ENCODE measurements around the gene PARD3B.

PARD3B gene

GRCh38 chr2:204947405-204947804 is 402.1 kb downstream of the PARD3B start:
- no peak for DNase-seq (ENCODE audit: low read depth, low spot score)

DNA sequence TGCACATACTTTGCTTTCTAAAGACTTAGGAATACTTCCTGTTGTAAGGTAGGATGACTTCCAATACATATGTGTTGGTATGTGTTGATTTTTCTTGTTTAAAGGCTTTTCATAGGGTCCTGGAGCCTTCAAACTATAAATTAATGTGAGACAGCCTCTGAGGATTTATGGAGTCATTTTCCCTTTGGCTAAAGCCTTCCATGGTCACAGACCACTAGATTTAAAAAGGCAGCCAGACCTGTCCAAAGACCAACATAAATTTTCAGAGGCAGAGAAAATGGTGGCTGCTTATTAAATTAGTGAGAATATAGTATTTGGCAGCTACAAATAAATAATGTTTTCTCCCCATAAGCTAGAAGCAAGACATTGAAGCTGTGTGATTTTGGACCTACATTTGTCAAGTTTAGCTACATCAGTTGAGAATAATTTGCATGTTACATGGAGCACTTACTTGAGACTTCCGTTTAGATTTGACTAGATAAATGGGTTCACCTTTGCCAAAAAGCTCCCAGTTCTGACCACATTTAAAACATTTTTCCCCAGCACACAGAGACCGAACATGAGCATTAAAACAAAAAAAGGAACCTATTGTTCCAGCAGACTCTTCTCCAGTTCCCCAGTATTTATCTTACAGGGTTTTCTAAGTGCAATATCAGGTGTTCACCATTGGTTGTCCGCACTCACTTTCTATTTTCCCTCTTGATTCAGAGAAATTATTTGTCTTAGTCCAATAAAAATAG is 402.9 kb downstream of the PARD3B start:
- no peak for DNase-seq (ENCODE audit: low read depth, low spot score)

GRCh38 chr2:204948822-204949221 is 403.5 kb downstream of the PARD3B start:
- no peak for DNase-seq (ENCODE audit: low read depth, low spot score)

DNA sequence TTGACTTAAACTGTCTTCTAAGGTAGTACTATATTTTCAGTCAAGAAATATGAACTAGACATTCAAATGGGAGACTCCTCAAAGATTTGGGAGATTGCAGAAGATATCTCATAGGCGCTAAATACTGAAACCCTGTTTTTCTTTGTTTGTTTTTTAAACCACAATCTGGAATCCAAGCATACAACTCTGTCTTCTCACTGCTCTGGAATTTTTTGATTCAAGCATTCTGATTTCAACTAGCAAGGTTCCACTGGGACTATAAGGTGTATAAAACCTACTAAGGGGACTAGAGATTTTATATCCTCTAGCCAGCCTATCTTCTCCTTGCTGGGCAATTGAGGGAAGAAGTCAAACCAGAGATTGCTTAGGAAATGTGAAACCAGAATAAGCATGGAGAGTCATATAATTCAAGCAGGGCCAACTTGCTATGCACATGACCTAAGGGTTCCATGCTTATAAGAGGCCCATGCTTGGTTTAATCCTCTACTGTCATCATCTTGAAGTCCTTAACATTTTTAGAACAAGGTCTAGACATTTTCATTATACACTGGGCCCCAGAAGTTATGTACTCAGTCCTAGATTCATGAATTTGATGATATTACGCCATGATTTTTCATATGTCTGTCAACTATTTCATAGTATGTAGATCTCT is 405.5 kb downstream of the PARD3B start:
- no peak for DNase-seq (ENCODE audit: low read depth, low spot score)

DNA sequence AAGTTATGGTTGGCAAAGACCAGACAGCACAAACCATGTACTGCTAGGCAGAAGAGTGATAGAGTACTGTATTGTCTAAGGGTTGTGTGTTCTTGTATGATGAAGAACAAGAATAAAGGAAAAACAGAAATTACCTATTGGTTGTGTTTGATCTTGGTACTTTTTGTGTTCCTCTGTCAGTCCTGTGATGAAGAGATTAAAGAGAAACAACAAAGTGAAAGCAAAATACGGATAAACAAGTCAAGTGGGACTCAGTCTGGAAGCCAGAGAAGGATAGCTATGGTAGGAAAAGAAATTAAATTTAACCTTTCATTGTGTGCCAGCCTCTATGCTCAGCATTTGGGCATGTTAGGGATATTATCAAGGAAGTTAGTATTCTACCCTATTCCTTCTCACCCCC is 413.1 kb downstream of the PARD3B start:
- no peak for DNase-seq (ENCODE audit: low read depth, low spot score)

DNA sequence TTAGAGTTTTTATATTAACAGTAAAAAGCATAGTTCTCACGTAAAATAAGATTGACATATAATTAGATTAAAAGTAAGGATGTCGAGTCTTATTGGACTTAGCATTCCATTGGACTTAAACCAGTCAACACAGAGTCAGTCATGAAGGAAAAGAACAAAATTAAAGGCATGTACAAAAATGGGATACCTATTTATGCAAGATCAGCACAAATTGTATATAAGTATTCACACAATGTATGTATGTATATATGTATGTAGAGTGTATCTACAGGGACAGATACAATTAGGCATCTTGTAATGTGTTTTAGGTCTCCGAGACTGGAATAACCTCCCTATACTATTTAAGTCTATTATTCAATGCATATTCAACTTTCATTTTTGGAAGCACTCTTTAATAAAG is 419.1 kb downstream of the PARD3B start:
- DNase-seq (ENCODE audit: low read depth, low spot score), result no peak

- no peak for DNase-seq (ENCODE audit: low read depth, low spot score)
These were observed 421.0 kb downstream of the PARD3B start for GRCh38 chr2:204966245-204966644.

DNA sequence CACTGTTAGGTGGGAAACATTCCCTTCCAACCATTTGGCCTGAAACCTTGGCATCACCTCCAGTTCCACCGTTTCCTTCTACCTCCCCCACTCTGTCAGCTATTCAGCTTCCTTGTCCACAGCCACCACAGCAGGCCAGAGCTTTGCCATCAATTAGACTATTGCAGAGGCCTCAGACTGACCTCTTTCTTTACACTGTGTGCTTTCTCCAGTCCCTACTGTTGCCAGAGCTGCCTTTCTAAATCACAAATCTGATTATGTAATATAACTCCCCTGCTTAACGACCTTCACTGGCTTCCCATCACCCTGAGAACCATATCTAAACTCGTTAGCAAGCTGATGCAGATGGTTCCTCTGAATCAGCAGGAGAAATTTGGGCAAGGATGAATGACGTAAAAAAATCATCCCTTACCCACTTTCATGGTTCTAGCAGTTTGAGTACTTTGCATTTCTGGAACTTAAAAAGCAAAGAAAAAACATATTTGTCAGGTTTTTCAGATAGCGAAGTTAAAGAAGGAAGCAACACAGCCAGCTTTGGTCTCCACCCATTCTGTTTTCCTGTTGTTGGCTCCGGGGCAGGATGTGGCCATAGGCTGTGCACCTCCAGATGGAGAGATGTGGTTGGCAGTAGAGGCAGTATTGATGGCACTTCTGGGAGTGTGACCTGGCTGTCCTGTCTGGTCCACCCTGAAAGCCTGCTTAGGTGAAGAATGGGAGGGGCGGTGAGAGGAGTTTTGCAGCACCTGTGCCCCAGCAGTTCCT is 422.1 kb downstream of the PARD3B start:
- no peak for DNase-seq (ENCODE audit: low read depth, low spot score)

DNA sequence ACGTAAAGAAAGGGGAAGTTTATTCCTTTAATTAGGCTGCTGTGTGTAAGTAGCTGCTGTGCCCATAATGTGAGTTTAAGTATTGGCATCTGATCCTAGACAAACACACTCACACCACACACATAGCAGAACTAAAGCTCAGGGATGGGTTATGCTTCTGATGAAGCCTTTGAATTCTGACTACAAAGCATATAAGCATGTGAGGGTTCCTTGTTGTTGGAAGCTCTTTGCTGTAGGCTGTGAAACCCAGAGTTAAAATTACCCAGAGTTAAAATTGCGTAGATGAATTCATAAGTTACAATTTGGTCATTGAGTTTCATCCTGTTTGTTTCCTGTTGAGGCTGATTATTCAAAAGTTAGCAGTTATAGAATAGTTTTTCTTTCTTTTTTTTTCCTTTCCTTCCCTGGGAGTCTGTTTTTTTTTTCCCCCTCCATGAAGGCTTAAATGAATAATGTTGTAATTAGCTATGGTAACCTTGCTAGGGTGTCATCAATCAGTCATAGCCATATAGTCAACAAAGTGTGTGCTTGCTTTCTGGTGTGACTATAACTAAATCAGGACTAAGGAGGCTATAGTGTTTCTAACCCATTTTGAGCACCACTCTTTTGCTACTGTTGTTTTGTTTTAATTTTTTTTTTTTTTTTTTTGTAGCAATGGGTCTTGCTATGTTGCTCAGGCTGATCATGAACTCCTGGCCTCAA is 426.1 kb downstream of the PARD3B start:
- DNase-seq (ENCODE audit: low read depth, low spot score), result no peak

GRCh38 chr2:204972161-204972560 is 426.9 kb downstream of the PARD3B start:
- DNase-seq (ENCODE audit: low read depth, low spot score), result no peak

- no peak for DNase-seq (ENCODE audit: low read depth, low spot score)
These were observed 427.5 kb downstream of the PARD3B start for GRCh38 chr2:204972606-204973336.

DNA sequence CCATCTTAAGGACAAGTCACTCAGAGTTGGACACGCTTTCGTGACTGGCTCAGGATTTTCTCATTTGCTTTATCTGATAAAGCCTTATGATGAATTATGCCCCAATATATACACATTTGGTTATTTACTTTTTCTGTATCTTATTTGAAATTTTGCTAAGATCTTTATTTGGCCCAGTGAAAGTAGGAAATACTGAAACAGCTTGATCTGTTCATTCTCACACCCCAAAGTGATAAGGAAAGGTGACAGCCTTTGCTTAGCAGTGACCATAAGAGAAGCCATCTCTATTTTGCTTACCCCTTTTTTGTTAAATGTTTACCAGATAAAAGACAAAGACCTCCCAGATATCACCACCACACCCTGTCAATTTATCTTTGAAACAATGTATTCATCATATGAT is 428.3 kb downstream of the PARD3B start:
- DNase-seq (ENCODE audit: low read depth, low spot score), result no peak

GRCh38 chr2:204974487-204974886 is 429.2 kb downstream of the PARD3B start:
- DNase-seq (ENCODE audit: low read depth, low spot score), result no peak

- peak; percentile 60 for DNase-seq (ENCODE audit: low read depth, low spot score)
These were observed 432.6 kb downstream of the PARD3B start for GRCh38 chr2:204977914-204978313.

- DNase-seq (ENCODE audit: low read depth, low spot score), result no peak
These were observed 437.0 kb downstream of the PARD3B start for GRCh38 chr2:204982303-204982702.

GRCh38 chr2:204984518-204984917 is 439.2 kb downstream of the PARD3B start:
- no peak for DNase-seq (ENCODE audit: low read depth, low spot score)

GRCh38 chr2:204986641-204987040 is 441.4 kb downstream of the PARD3B start:
- no peak for DNase-seq (ENCODE audit: low read depth, low spot score)

GRCh38 chr2:204988836-204989235 is 443.6 kb downstream of the PARD3B start:
- no peak for DNase-seq (ENCODE audit: low read depth, low spot score)

GRCh38 chr2:204989877-204990276 is 444.6 kb downstream of the PARD3B start:
- no peak for DNase-seq (ENCODE audit: low read depth, low spot score)

DNA sequence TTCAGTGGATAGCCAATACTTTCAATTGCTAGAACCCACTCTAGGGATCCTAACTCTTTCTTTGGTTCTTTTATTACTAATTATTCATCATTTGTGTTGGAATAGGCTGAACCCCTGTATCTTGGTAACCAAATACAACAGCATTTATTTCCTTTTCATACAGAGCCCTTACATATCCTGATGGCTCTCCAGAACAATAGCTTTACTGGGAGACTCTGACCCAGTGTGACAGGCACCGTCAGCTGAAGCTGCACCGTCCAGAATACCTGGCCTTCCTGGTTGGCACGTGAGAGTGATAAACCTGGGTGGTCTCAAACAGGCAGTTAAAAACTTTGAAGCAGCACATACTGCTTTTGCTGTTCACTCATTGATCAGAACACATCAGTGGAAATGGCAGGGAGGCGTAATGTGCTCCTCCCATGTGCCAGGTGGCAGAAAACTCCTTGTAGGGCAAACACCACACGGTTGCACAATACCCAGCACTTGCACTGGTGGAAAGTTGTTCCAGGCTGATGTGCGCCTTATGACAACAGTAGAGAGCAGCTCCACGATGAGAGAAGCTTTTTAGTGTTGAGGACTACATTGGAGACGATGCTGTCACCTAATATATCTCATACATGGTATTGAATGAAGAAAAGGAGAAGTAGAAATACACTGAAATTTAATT is 456.2 kb downstream of the PARD3B start:
- DNase-seq (ENCODE audit: low read depth, low spot score), result no peak

GRCh38 chr2:205002390-205002789 is 457.1 kb downstream of the PARD3B start:
- no peak for DNase-seq (ENCODE audit: low read depth, low spot score)

All from ELF-1 (cell line).